ENCODE data around the gene SVEP1. TPM values are rescaled to one million over a fixed set of nuclear protein-coding genes. Genes with fewer than 3 reads are reported as not detected.

The SVEP1 gene
- total RNA-seq, 2 experiments from 2014 or later = not detected

DNA sequence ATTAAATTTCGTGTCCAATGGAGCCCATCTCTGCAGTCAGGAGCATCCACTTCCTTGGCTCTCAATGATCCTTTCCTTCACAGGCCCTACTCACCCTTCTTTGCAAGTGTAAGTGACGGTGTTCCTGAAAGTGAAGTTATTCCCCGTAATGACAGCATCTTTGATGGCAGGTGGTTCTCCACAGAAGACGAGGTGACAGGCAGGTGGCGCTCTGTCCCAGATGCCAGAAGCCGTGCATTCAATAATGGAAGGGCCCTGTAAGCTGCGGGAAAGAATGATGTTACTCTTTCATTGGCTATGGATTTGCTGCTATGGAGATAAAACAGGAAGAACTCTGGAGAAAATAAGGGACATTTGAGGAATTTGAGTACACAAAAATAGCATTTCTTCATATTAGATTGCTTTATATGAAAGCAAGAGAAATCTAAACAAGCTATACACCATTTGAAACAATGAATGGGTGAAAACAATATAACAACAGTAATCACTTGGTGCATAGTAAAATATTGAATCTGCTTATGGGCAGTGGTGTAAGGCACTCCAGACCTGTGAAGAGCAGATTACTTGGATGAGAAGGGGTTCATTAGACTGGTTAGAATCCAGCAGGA is 151.9 kb downstream of the SVEP1 start:
- TF ChIP-seq, protein P1, sequence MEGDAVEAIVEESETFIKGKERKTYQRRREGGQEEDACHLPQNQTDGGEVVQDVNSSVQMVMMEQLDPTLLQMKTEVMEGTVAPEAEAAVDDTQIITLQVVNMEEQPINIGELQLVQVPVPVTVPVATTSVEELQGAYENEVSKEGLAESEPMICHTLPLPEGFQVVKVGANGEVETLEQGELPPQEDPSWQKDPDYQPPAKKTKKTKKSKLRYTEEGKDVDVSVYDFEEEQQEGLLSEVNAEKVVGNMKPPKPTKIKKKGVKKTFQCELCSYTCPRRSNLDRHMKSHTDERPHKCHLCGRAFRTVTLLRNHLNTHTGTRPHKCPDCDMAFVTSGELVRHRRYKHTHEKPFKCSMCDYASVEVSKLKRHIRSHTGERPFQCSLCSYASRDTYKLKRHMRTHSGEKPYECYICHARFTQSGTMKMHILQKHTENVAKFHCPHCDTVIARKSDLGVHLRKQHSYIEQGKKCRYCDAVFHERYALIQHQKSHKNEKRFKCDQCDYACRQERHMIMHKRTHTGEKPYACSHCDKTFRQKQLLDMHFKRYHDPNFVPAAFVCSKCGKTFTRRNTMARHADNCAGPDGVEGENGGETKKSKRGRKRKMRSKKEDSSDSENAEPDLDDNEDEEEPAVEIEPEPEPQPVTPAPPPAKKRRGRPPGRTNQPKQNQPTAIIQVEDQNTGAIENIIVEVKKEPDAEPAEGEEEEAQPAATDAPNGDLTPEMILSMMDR (IDR thresholded peaks at IDR 0.05) = no peak
- intact Hi-C loops (cut with DNase I, micrococcal nuclease) = no loop called here
- Histone ChIP-seq H3K27me3 (ENCODE audit: control insufficient read depth in 1 of 2, insufficient read depth in 2 of 2, low read length in 2 of 2) (no peaks in the 10 kb centered on the region), H3K9me3 (ENCODE audit: control insufficient read depth in 1 of 2, insufficient read depth in 1 of 2, low read length in 2 of 2) (no peaks in the 10 kb centered on the region), H3K36me3 (ENCODE audit: insufficient read depth, low read length) (no peaks in the 10 kb centered on the region), H3K27ac (ENCODE audit: low read depth in 1 of 2, low read length in 2 of 2) (no peak overlapping the region), H3K4me3 (ENCODE audit: low read length) (no peak overlapping the region), H3K4me1 (ENCODE audit: insufficient read depth, low read length) (no peaks in the 10 kb centered on the region)
- Mint-ChIP-seq H3K27ac (no peak overlapping the region), H3K36me3 (ENCODE audit: low read depth) (no peaks in the 10 kb centered on the region), H3K4me3 (no peak overlapping the region), H3K4me1 (ENCODE audit: low read depth) (no peaks in the 10 kb centered on the region), H3K27me3 (no peaks in the 10 kb centered on the region), H3K9me3 (no peaks in the 10 kb centered on the region)
- ChIA-PET CTCF (no interaction called here), POLR2A (no interaction called here)
- ATAC-seq (ENCODE audit: poor library complexity) (no peak), DNase-seq (peak in 2 of 14 experiments; percentile 16 to 17)

DNA sequence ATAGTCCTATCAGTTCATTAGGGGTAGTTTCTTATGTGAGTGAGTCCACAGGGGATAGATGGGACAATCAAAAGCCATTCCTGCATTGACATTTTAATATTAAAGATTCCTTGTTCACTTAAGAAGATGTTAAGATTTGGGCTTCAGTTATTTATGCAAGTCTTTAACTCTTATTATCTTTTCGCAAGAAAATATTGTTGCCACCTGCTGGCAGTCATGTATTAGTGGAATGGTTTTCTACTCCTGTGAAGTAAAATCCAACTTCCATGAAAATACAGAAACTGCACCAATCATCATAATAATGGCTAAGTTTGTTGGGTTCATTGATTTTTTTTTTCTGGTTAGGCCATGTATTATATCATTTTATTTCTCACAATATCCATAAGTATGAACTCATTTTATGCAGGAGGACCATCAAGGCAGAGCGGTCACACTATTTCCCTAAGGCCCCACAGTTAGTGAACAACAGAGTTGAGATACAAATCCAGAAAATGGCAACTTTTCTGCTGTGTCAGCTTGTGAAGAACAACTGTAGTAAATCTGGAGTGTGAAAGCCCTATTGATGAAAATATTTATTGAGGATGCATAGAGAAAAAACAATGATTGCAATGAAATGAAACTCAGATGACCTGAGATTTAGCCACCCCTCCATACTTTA is 153.4 kb downstream of the SVEP1 start:
- Mint-ChIP-seq H3K4me3 (no peak overlapping the region), H3K27me3 (no peaks in the 10 kb centered on the region), H3K36me3 (ENCODE audit: low read depth) (no peaks in the 10 kb centered on the region), H3K27ac (no peak overlapping the region), H3K9me3 (no peaks in the 10 kb centered on the region), H3K4me1 (ENCODE audit: low read depth) (no peaks in the 10 kb centered on the region)
- Histone ChIP-seq H3K27me3 (ENCODE audit: control insufficient read depth in 1 of 2, insufficient read depth in 2 of 2, low read length in 2 of 2) (no peaks in the 10 kb centered on the region), H3K4me3 (ENCODE audit: low read length) (no peak overlapping the region), H3K27ac (ENCODE audit: low read depth in 1 of 2, low read length in 2 of 2) (no peak overlapping the region), H3K4me1 (ENCODE audit: insufficient read depth, low read length) (no peaks in the 10 kb centered on the region), H3K36me3 (ENCODE audit: insufficient read depth, low read length) (no peaks in the 10 kb centered on the region), H3K9me3 (ENCODE audit: control insufficient read depth in 1 of 2, insufficient read depth in 1 of 2, low read length in 2 of 2) (no peaks in the 10 kb centered on the region)
- ChIA-PET POLR2A (no interaction called here), CTCF (no interaction called here)
- ATAC-seq (ENCODE audit: poor library complexity) (no peak), DNase-seq (no peak)
- intact Hi-C loops (cut with DNase I, micrococcal nuclease) = no loop called here
- TF ChIP-seq, protein P1 (IDR thresholded peaks at IDR 0.05) = no peak

DNA sequence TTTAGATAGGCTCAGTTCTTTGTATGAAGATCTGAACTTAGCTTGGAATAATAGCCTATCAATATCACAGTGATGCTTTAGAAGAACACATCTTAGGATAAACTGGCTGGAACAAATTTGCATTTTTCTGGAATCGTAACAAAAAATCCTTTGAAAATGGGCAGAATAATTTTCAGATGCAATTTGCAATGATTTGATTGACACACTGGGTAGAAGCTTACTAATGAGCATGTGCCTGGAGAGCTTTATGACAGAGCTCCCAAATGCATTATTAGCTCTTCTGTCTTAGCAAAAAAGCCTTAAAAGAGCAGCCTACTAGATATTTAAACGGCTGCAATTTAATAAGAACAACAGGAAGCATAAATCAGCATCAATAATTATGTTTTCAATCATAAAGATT is 165.1 kb downstream of the SVEP1 start:
- H3K27ac ChIP-seq (ENCODE audit: low read depth in 1 of 2, low read length in 2 of 2) = no peak overlapping the region
- Mint-ChIP-seq H3K27ac (no peak overlapping the region), H3K4me3 (no peak overlapping the region), H3K4me1 (ENCODE audit: low read depth) (no peaks in the 10 kb centered on the region), H3K9me3 (peaks cover 6% of the 10 kb centered on the region), H3K27me3 (no peaks in the 10 kb centered on the region), H3K36me3 (ENCODE audit: low read depth) (no peaks in the 10 kb centered on the region)
- TF ChIP-seq, protein P1 (IDR thresholded peaks at IDR 0.05) = no peak
- H3K4me3 ChIP-seq (ENCODE audit: low read length) = no peak overlapping the region
- DNase-seq (no peak), ATAC-seq (ENCODE audit: poor library complexity) (no peak)
- no peaks in the 10 kb centered on the region for H3K4me1 ChIP-seq (ENCODE audit: insufficient read depth, low read length)
- POLR2A ChIA-PET = no interaction called here
- no peaks in the 10 kb centered on the region for H3K27me3 ChIP-seq (ENCODE audit: control insufficient read depth in 1 of 2, insufficient read depth in 2 of 2, low read length in 2 of 2)
- intact Hi-C loops (cut with DNase I, micrococcal nuclease) = no loop called here
- CTCF ChIA-PET = no interaction called here
- no peaks in the 10 kb centered on the region for H3K36me3 ChIP-seq (ENCODE audit: insufficient read depth, low read length)
- H3K9me3 ChIP-seq (ENCODE audit: control insufficient read depth in 1 of 2, insufficient read depth in 1 of 2, low read length in 2 of 2) = no peaks in the 10 kb centered on the region

All from CD4-positive, alpha-beta T cell (primary cell).